HG02840 (cell line): Measurements from ENCODE around the gene RAD9A.

Source experiments
- ATAC-seq: cut with Tn5 transposase; IDR thresholded peaks from one replicate; pipeline ENCODE4 v1.9.1; 2021; ENCODE audit warnings: mild to moderate bottlenecking, moderate library complexity, moderate number of reproducible peaks; ENCODE audit not compliant: unreplicated experiment, low FRiP score

RAD9A gene

DNA sequence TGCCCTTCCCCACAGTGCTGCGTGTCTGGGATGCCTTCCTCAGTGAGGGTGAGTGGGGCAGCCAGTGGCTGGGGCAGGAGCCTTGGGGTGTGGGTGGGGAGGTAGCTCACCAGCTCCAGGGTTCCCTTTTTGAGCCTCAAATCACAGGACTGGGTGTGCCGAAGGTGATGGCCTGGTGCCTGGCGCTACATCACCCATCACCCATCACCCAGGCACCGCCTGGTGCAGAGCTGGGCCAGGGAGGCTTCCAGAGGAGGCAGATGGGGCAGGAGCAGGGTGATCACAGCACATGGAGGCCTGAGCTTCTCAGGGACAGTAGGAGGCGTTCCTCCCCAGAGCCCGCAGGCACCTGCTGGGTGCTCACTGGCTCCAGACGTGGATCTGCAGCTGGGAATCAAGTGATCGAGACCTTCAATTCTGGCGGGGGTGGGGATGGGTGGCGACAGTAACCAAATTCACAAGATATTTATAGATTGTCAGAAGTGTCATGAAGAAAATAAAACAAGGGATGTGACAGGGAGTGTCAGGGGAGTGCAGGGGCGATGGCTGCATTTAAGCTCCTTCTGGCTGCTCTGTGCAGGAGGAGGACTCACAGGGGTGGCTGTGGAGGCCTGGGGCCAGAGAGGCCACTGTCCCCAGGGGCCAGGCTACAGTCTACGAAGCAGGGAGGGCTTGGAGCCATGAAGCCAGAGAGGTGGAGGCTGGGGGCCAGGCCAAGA, 15.3 kb downstream of the RAD9A start:
- ATAC-seq = no peak

DNA sequence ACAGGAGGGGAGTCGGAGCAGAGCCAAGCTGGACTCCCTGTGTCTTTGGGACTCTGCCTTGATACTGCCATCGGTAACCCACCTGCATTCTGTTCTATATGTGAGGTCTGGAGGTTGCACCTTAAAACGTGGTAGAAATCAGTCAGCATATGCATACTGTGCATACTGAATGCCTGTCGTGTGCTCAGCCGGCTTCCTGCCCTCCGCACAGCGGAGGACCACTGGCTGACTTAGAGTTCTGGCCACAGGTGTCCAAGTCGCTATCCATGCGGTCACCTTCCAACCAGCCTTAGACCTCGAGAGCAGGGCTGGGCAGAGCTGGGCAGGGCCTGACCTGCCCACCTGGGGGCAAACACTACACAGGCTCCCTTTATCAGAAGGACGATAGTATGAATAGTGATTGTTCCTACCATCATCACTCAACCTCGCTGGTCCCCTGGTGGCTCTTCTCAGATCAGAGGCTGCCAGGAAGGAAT, 15.9 kb downstream of the RAD9A start:
- ATAC-seq = no peak

GRCh38 chr11:67408437-67409200, 16.8 kb downstream of the RAD9A start:
- ATAC-seq = no peak

- ATAC-seq = no peak
These were observed 17.5 kb downstream of the RAD9A start for GRCh38 chr11:67409261-67409666.

GRCh38 chr11:67409781-67410368, 18.1 kb downstream of the RAD9A start:
- ATAC-seq = no peak

- no peak for ATAC-seq
These were observed 18.6 kb downstream of the RAD9A start for GRCh38 chr11:67410369-67410831.

DNA sequence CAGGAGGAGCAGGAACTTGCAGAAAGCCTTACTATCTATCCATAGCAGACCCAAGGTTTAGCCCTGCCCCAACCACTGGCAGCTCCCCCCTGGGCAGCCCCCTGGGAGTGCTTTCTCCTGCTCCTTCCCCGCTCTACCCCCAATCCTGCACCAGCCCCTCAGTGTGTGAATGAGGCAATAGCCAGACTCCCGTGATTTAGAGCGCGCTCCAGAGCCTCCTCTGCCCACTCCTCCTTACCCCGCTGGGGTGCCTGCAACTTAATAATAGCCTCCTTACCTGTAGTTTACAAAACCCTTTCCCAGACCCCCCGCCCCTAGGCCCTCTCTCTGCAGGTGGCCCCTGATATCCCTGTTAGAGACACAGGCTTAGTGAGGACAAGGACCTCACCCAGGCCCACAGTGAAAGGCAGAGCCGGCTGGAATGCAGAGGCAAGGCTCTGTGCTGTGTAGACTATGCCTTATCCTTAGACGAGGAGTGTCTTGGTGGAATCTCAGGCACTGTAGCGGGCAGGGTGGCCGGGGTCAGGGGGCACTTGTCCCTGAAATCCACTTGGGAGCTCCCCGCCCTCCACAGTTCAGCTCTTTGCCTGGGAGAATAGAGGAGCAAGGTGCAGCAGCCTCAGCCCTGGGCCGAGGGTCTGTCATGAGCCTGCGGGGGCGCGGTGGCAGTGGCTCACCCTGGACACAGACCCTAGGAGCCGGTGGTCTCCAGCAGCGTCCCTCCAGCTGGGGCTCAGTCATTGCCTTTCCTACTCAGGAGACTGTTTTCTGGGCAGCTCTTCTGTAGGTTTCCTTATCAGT, 19.4 kb downstream of the RAD9A start:
- ATAC-seq = no peak

GRCh38 chr11:67411785-67412152, 20.0 kb downstream of the RAD9A start:
- no peak for ATAC-seq

- ATAC-seq = no peak
These were observed 20.9 kb downstream of the RAD9A start for GRCh38 chr11:67412495-67413179.

DNA sequence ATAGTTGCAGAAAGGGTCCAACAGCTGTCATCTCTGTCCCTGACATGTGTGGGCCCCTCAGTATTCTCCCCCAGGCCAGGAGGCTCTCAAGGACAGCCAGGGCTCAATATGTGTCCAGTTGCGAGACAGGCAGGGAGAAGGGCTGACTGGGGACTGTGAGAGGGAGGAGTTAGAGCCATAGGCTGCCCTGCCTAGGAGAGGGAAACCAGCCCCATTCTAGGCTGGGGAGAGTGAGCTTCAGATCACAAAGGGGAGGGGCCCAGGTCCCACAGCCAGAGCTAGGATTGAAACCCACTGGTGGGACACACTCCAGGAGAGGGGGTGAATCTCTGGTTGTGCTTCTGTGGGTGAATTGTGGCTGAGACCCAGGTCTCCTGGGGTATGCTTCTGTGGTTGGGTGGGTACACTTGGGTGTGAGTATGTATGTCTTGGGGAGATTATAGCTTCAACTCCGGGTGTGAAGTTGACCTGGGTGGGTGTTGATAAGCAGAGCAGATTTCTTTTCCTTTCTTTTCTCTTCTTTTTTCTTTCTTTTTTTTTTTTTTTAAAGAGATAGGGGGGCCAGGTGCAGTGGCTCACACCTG, 21.6 kb downstream of the RAD9A start:
- ATAC-seq = no peak

DNA sequence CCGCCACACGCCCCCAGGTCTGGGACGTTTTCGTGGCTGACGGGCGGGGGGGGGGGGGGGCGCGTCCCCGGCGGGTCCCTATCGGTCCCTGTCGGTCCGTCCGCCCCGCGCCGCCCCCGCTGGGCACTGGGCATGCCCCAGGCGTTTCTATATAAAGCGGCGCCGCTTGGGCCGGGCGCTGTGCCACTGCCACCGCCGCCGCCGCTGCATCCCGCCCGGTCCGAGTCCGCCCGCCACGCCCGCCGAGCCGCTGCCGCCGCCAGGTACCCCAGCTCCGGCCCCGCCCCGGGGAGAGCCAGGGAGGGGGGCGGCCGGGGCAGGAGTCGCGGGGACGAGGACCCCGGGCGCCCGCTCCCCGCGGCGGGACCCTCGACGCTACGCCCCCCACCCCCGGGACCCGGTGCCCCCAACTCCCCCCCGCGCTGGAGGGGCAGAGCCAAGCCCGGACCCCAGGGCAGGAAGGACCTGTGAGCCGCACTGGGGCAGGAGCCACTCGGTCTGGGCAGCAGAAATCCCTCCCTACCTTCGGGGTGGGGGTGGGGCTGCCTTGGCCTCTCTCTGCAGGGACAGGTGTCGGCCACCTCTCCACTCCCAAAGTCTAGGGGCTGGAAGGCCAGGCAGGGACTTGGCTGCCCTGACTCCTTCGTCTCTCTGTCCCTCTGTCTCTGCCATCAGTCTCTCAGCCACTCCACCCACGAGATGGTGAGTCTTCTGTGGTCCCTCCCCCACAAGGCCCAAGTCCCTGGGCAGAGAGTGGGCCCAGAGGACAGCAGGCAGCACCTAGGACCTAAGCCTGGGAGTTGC, 23.9 kb downstream of the RAD9A start, which contains the start of gene CARNS1:
TSS of gene CARNS1 (plus strand) at position 178 of the 804 bp plus-strand sequence. CDS start at position 700, 522 bp downstream.
- ATAC-seq = no peak

GRCh38 chr11:67416416-67417335, 24.9 kb downstream of the RAD9A start:
- ATAC-seq = no peak

GRCh38 chr11:67417425-67417824, 25.6 kb downstream of the RAD9A start:
- no peak for ATAC-seq

DNA sequence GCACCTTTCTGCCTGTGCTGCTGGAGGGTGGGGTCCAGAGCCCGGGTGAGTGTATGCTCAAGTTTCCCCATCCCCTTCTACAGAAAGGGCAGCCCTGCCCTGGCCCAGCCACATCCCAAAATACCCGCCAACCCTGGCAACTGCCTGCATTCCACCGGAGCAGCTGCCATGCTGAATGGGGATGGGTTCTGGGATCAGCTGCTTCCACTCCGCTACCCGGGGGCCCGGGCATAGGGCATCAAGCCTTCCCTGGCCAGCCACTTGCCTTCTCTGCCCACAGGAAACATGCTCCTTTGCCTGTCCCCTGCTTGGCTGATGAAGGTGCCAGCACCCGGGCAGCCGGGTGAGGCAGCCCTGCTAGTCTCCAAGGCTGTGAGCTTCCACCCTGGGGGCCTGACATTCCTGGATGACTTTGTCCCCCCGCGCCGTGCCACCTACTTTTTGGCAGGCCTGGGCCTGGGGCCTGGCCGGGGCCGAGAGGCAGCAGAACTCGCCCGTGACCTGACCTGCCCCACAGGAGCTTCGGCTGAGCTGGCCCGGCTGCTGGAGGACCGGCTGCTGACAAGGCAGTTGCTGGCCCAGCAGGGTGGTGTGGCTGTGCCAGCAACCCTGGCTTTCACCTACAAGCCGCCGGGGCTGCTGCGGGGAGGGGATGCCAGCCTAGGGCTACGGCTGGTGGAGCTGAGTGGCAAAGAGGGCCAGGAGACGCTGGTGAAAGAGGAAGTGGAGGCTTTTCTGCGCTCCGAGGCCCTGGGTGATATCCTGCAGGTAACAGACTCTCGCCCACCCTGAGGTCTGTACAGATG, 26.9 kb downstream of the RAD9A start:
- no peak for ATAC-seq

DNA sequence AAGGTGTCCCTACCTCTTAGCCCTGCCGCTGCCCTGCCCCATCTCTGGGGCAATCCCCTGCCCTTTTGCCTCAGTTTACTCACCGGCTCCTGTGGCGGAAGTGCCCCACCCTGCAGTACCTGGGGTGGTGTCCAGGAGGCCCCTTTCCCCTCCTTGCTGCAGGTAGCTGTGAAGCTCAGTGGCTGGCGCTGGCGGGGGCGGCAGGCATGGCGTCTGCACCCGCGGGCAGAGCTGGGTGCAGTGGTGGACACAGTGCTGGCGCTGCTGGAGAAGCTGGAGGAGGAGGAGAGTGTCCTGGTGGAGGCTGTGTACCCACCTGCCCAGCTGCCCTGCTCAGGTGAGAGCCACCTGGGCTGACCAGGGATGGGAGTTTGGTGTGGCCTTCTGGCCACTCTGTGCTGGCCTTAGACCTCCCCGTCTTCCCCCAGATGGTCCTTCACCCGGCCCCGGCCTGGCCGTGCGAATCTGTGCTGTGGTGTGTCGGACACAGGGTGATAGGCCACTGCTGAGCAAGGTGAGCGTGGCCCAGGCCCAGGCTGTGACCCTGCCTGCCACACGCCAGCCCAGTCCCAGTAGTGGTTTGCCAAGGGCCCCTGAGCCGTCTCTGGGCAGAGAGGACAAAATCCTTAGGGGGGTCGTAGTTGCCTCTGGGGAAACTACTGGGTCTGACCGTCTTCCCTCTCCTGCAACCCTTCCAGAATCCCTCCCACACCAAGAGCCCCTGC, 27.7 kb downstream of the RAD9A start:
- no peak for ATAC-seq

DNA sequence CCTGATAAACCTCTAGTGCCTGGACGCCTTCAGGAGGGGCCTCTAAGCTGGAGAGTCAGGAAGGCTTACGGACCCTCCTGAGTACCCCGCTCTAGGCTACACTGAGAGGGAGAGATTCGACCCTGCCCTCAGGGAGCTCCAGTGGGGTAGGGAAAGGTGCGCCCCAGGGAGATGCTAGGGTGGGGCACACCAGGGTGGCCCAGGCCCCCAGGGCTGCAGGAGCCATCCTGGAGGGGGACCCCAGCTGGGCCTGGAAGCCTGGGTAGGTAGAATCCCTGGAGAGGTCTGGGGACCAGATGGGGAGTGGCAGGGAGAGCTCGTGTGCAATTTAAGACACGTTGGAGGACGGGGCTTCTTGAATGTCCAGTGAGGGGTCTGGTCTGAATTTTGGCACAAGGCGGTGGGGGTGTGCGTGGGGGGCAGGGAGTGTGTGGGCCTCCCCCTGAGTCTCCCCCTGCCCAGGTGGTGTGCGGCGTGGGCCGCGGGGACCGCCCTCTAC, 28.4 kb downstream of the RAD9A start:
- ATAC-seq = no peak
